IPS-NIHi7 (cell line): ENCODE results near the gene PRR36.
A peak's percentile ranks its signal among the peaks of the same experiment; 100 is the strongest.

Experiments
- DNase-seq: peaks from one replicate; pipeline ENCODE4 v3.0.0; 2012; ENCODE audit warnings: mixed read lengths; ENCODE audit errors: extremely low spot score

The PRR36 gene

DNA sequence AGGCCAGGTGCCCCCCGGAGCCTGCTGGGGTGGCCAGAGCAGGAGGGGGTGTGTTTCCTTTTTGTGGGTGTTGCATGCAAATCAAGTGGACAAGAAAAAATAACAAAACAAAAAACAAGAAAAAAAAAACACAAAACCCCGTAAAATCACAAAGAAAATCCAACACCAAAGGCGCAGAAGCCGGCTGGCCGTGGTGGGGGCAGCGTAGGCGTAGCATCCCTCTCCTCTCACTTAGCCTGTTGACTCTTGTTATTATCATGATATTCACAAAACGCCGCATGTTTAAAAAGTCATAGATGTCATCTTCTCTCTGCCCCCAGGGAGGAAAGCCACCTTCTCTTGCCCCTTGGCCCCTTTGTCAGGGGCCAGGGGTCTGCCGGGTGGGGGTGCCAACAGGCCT is 39.5 kb upstream of the PRR36 start:
- no peak for DNase-seq

DNA sequence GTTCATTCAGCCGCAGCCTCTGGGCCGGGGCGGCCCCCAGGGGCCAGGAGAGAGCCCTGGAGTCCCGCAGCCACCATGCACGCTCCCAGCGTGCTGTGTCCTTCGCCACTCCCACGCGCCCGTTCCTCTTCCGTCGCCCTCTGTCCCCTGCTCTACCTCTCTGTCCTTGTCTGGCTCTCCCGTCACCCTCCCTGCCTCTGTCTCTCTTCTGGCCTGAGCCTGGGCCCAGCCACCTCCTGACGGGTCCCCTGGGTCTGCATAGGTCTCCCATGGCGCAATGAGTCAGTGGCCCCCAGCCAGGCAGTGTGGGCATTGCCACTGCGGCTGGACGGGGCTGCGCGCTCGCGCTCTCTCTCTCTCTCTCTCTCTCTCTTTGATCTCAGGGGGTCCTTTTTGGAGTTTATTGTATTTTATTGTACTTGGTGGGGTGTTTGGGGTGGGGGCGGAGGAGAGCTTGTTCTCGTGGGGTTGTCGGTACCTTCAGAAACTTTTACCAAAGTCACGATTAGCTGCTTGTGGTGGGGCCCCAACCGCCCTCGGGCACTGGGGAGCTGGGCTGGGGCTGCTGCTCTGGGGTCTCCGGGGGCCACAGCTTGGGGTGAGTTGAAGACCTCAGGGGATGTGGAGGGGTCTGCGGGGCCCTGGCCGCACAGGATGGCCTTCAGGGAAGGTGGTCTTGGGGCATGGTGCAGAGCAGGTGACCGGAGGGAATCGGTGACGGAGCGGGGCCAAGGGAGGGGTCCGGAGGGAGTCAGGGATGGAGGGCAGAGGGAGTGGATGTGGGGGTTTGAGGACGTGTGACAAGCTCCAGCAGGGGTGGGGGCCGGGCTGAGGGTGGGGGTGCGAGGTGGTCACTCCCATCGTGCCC is 38.7 kb upstream of the PRR36 start:
- no peak for DNase-seq

DNA sequence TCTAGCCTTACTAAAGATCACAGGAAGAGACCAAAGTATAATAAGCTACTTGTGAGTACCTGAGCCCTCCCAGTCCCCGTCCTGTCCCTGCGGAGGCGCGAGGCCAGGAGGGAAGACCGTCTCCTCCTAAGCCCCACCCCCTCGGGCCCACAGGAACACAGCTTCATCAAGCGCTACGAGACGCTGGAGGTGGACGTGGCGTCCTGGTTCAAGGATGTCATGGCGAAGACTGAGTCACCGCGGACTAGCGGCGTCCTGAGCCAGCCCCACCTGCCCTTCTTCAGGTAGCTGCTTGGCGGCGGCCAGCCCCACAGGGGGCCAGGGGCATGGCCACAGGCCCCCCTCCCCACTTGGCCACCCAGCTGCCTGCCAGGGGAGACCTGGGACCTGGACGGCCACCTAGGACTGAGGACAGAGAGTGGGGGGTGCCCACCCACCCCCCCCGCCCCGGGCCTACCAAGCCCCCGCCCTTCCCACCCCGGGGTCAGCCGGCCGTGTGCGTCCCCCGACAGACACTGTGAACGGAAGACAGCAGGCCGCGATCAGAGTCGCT is 38.0 kb upstream of the PRR36 start:
- no peak for DNase-seq

DNA sequence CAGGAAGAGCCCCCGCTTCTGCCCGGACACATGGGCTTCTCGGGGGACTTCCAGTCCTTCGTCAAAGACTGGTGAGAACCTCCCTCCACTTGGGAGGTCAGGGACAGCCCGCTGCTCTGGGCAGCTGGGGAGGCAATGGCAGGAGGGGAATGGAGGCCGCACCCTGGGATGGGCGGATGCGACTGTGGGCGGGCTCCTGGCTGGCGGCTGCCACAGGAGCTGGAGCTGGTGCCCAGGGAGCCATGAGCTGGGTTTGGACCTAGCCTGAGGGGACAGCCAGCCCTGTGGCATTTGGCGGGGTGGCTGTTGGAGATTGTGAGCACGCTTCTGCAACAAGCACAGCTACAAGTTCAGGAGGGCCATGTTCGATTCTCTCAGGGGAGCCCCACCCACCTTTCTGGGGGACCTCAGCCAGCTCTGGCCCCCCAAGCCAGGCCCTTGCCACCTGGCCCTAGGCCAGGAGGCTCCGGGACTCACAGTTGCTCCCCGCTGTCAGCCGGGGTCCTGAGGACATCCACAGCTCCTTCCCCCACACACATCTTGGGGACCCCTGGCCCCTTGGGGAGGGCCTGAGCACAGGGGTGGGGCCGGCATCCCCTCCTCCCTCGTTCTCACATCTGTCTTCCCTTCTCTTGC is 37.4 kb upstream of the PRR36 start:
- no peak for DNase-seq

DNA sequence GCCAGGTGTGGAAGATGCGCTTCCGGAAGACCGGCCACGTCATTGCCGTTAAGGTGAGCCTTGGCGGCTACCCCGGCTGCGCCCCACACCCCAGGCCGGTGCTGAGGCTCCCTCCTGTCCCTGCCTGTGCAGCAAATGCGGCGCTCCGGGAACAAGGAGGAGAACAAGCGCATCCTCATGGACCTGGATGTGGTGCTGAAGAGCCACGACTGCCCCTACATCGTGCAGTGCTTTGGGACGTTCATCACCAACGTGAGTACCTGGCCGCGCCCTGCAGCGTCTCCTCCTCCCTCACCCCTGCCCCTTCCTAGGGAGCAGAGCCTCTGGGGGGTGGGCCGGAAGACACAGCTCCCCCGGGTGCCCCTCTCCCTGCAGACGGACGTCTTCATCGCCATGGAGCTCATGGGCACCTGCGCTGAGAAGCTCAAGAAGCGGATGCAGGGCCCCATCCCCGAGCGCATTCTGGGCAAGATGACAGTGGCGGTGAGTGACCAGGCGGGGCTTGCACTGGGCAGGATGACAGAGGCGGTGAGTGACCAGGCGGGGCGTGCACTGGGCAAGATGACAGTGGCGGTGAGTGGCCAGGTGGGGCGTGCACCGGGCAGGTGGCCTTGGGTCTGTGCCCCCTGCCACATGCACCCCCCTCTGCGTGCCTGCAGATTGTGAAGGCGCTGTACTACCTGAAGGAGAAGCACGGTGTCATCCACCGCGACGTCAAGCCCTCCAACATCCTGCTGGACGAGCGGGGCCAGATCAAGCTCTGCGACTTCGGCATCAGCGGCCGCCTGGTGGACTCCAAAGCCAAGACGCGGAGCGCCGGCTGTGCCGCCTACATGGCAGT is 36.4 kb upstream of the PRR36 start:
- DNase-seq: no peak

DNA sequence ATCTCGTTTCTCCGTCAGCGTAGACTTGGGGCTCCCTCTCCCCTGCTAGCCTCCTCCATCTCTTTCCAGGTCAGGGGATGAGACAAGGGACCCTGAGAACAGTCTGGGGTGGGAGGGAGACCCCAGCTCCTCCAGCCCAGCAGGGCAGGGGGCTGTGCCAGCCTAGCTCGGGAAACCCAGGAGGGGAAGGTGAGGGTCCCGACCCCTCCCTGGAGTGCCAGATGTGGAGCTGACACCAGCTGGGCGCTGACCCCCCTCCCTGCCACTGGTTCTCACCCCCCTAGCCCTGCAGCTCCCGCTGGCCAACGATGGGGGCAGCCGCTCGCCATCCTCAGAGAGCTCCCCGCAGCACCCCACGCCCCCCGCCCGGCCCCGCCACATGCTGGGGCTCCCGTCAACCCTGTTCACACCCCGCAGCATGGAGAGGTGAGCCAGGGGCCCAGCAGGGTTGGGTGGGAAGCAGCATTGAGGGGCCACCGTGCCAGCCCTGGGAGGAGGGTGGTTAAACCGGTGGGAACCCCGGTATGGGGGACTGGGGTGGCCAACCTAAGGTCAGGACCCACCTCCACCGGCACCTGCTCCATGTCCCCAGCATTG is 35.4 kb upstream of the PRR36 start:
- no peak for DNase-seq

DNA sequence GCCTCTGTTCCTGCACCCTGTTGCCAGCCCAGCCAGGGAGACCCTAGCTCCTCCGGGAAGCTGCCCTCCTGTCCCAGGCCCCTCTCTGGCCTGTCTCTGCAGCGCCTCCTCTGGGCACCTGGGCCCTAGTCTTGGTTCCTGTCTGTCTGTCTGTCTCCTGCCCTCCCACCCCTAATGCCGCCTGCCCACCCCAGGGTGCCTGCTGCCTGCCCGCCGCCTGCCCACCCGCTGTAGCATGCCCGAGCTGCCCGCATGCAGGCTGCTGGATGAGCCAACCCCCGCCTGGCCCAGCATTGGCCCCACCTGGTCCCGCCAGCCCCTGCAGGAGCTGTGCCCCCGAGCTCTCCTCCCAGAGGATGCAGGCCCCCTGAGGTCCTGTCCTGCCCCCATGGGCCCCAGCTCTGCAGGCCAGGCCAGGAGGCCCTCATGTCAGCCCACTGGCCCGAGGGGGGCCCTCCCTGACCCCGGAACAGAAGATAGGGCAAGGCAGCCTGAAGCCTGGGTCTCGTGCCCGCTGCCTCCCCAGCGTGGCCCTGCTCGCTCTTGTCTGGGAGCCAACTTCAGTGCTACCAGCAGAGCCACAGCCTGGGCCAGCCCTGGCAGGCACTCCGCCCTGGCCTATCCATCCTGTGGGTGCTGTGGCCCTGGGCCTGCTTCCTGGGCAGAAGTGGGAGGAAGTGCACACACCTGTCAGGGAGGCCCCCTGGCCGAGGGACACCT is 34.7 kb upstream of the PRR36 start:
- no peak for DNase-seq

DNA sequence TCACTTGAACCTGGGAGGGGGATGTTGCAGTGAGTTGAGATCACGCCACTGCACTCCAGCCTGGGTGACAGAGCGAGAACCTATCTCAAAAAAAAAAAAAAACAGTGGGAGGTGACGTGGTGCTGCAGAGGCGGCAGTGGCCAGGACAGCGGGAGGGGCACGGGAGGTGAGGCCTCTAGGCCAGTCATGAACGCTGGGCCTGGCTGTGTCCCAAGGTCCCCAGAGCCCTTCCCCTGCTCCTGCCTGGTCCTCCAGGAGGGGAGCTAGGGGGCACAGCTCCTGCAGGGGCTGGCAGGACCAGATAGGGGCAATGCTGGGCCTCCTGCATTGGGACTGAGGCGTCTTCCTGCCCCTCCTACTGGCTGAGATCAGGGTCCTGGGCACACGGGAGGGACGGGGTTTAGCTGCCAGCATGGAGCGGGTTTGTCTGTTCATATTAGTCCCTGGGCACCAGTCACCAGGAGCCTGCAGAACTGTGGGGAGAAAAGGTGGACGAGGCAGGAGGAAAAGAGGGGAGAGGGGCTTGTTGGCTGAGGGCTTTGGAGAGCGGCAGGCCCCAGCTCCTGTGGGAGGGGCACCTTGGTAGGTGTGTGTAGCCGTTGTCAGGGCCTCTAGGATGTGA is 34.0 kb upstream of the PRR36 start:
- no peak for DNase-seq

DNA sequence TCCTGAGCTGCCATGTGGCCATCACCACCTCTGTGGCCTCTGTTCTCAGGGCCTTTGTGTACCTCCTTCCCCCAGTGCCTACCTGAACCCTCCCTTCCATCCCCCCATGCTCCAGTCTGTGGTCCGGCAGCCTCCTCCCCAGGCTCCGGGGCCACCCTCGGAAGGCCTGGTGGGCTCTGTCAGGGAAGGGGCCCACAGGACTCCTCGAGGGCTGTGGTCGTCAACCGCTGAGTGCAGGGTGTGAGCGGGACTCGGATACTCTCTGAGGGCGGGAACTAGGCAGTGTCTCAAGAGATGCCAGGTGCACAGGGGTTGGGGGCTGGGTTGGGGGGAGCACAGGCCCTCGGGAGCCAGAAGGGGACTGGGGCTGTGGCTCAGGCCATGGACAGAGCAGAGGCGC is 33.4 kb upstream of the PRR36 start:
- DNase-seq: no peak

DNA sequence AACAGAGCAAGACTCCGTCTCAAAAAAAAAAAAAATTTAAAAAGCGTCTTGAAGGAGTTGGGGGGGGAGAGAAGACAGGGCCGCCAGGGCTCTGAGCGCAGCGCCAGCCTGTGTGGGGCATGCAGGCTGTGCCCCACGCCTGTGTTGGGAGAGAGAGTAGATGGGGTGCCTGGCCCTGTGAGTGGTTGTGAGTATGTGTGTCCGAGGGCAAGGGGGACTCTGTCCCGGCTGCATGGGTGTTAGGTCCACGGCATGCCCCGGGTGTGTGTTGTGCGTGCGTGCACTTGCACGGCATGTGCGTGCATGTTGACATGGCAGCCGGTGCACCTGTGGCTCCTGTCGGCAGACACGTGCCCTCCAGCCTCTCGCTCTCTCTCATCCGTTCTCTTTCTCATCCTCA is 32.9 kb upstream of the PRR36 start:
- no peak for DNase-seq

DNA sequence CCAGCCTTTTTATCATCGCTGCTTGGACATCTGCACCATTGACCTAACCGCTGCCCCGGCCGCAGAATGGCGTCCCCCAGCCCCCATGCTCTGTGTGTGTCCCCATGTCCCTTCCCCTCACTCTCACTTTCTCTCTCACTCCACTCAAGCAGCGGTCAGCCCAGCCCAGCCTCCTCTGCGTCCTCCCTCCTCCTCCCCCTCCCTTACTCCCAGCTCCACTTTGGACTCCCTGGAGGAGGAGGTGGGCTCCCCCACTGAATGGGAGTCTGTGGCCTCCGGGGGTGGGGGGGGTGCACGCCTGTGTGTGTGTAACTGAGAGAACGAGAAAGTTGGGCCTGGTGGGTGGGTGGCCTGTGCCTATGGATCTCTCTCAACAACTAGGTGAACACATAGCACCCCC is 31.7 kb upstream of the PRR36 start:
- DNase-seq: no peak

DNA sequence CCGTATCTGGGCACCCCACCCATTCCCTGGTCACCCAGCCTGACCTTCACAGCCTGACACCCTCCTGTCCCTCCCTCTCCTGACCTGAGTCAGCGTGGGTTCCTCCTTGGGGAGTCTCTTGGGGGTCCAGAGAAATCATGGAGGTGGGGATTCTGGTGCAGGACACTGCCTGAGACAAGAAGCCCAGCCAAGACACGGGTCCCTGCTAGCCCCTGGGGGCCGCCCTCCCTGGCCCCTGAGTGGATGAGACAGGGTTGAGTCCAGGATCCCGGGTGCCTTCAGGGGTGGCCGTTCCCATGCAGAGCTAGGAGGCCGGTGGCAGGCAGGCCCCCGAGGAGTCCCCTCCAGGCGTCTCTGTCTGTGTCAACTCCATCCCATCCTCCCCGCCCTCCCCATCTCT is 31.1 kb upstream of the PRR36 start:
- DNase-seq: no peak

DNA sequence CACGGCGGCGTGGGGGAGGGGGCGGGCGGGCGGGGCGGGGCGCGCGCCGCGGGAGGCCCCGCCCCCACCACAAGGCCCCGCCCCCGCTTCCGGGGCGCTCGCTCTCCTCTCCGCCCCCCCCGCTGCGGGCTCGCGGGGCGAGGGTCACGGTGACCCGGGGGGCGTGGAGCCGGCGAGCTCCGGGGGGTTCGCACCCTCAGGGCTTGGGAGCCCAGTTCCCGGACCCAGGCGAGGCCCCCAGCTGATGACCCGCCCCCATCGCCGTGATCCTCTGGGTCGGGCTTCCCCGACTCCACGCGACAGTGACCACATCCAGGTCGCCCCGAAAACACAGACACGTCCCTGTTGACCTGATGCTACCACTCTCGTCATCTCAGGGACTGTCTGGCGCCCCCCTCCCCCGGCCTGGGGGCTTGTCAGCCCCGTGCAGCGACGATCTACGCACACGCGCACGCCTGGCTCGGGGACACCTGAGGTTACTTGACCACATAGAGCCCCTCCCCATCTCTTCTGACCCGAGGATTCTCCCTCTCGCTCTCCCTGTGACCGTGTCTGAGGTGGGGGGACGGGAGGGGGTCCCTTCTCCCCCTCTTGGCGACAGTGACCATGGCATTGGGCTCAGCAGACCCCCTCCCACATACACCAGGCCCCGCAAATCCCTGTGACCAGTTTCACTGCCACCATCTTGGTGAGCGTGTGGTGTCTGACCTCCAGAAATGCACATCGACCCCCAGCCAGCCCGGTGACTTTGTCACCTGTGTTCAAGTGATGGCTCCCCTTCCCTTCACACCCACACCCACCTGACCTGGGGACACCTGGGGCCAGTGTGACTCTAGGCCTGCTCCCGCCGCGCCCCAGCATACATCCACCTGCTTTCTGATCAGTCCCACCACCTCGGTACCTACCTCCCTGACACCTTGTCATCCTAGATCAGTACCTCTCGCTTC is 30.2 kb upstream of the PRR36 start:
- DNase-seq: no peak

DNA sequence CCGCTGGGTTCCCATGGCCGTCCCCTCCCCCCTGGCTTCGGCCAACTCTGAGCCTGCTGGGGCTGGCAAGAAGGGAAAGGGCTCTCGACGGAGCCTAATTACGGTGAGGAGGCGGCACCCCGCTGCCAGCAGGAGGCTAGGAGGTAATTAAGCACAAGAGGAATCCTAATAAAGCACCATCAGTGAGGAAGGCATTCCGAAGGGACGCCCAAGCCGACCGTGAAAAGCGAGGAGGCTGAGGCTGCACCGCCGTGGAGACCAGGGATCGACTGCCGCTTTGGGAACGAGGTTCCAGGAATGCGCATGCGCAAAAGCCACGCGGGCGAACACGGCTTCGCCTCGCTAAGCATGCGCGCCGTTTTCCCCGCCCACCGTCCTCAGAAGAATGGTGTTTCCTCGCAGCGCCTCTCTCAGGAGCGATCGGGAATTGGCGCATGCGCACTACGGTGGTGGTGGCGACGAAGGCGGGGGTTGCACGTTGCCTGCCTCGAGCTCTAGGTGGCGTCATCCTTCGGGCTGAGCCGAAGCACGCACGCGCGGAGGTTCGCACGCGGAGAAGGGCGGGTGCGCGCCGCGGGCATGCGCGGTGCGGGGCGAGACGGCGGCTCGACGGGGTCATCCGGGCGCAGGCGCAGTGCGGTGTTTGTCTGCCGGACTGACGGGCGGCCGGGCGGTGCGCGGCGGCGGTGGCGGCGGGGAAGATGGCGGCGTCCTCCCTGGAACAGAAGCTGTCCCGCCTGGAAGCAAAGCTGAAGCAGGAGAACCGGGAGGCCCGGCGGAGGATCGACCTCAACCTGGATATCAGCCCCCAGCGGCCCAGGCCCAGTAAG is 29.3 kb upstream of the PRR36 start, which contains the start of gene MAP2K7:
Gene MAP2K7, plus strand, starts transcription at position 634 of the 830 bp plus-strand sequence. Its CDS starts 68 bp downstream, at position 702.
- DNase-seq: peak; percentile 96

DNA sequence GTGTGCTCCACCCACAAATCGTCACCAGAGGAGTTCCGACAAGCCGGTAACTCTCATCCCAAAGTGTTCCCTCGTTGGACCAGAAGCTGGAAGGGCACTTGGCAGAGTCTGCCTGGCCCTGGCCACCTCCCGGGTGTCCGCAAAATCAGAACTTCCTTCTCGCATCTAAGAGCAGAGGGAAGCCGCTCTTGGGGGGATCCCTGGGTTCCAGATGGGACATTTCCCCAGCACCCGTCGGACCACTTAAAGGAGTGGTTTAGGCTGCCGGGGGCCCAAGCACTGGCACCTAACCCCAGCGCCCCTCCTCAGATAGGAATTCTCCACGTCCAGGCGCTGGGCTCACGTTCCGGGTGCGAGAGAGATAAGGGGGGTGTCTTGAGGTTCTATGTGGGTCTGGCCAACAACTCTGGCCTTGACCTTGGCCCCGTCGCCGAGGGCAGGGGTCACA is 28.6 kb upstream of the PRR36 start:
- no peak for DNase-seq

DNA sequence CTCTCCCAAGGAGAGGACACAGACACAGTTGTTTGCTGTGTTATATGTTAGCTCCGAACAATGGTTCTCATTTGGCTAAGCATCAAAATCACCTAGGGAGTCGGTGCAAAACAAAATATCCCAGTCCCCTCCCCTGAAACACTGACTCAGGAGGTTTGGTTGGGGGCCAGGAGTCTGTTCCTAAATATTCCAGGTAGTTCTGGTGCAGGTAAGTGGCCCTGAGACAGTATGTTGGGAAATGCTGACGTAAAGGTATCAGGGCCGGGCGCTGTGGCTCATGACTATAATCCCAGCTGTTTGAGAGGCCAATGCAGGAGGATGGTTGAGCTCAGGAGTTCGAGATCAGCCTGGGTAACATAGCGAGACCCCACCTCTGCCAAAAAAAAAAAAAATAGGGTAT is 27.1 kb upstream of the PRR36 start:
- DNase-seq: no peak

DNA sequence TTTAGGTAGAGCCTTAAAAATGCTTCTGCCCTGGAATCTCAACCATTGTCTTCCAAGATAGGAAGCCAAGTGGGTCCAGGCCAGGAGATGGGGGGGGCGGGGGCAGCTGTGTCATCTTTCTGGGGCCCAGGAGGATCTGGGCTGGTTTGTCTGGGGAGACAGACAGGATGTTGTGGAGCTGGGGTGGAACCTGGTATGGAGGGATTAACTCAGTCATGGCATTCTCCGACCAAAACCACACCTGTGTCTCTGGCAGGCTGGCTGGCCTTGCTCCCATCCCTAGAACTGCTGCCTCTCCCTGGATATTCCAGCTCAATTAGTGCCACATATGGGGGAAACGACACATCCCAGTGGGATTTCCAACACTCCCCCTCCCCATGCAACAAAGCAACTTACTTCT is 26.7 kb upstream of the PRR36 start:
- no peak for DNase-seq

DNA sequence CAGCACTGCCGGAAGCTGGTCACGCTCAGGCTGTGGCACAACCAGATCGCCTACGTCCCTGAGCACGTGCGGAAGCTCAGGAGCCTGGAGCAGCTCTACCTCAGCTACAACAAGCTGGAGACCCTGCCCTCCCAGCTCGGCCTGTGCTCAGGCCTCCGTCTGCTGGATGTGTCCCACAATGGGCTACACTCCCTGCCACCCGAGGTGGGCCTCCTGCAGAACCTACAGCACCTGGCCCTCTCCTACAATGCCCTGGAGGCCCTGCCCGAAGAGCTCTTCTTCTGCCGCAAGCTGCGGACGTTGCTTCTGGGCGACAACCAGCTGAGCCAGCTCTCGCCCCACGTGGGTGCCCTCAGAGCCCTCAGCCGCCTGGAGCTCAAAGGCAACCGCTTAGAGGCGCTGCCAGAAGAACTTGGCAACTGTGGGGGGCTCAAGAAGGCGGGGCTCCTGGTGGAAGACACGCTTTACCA is 26.2 kb upstream of the PRR36 start:
- no peak for DNase-seq
